HTR-8/SVneo (cell line): ENCODE measurements around the gene HSP90AA1.
"Not testable (repeated sequence)": the region's sequence is repeated elsewhere in the genome, so short reads cannot be mapped to it uniquely, and the experiment has no call there.

ENCODE experiments used
- DNase-seq: peaks from one replicate; pipeline ENCODE4 v3.0.0; 2011; ENCODE audit warnings: low spot score, mixed read lengths; ENCODE audit not compliant: insufficient read length
- FAIRE-seq: peaks from 2 replicates; lab custom pipeline; 2011; peaks lifted over from hg19 to GRCh38; lab: Jason Lieb, UNC

HSP90AA1 gene

DNA sequence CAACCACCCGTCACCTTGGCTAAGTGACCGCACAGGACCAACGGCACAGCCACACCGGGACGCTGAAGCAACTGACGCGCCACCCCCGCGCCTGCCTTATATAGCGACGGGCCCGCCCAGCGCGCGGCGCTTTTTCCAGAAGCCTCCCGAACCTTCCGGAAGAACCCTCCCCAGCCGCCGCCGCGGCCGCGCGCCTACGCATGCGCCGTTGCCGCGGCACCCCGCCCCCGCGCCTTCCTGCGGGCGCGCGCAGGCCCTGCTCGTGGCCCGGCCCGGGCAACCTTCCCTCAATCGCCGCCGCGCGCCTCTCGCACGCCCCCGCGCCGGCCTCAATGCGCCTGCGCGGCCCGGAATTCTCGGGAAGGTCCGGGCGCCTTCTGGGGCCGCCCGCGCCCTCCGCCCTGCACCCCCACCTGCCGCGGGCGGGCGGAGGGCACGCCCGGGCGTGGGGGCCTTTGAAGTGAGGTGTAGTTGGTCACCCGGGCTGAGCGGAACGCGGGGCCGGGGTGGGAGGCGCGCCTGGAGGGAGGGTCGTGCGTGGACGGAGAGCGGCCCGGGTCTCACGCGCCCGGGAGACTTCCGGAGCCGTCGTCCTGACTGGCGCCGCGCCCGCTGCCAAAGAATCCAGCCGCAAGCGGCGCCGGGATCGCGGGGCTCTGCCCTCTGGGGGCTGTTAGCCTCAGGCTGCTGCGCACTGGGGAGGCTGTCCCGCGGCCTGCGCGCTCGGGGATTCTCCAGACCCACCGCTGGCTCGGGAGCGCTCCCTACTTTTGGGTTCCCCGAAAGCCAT, at the start of gene HSP90AA1:
TSS of gene HSP90AA1 (minus strand) at position 73 of the 790 bp plus-strand sequence. CDS start 666 bp downstream, outside the sequence.
- peak; percentile 92 for DNase-seq
- FAIRE-seq: peak; percentile 83

DNA sequence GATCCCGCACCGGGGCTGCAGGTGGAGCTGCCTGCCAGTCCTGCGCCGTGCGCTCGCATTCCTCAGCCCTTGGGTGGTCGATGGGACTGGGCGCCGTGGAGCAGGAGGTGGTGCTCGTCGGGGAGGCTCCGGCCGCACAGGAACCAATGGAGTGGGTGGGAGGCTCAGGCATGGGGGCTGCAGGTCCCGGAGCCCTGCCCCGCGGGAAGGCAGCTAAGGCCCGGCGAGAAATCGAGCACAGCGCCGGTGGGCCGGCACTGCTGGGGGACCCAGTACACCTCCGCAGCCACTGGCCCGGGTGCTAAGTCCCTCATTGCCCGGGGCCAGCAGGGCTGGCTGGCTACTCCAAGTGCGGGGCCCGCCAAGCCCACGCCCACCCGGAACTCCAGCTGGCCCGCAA, 48.6 kb upstream of the HSP90AA1 start:
- not testable (repeated sequence) for FAIRE-seq

DNA sequence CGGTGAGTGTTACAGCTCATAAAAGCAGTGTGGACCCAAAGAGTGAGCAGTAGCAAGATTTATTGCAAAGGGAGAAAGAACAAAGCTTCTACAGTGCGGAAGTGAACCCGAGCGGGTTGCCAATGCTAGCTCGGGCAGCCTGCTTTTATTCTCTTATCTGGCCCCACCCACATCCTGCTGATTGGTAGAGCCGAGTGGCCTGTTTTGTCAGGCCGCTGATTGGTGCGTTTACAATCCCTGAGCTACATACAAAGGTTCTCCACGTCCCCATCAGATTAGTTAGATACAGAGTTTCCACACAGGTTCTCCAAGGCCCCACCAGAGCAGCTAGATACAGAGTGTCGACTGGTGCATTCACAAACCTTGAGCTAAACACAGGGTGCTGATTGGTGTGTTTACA, 47.9 kb upstream of the HSP90AA1 start:
- not testable (repeated sequence) for FAIRE-seq, DNase-seq

More for the DNA sequence above, 48.6 kb upstream of the HSP90AA1 start:
- DNase-seq: not testable (repeated sequence)

DNA sequence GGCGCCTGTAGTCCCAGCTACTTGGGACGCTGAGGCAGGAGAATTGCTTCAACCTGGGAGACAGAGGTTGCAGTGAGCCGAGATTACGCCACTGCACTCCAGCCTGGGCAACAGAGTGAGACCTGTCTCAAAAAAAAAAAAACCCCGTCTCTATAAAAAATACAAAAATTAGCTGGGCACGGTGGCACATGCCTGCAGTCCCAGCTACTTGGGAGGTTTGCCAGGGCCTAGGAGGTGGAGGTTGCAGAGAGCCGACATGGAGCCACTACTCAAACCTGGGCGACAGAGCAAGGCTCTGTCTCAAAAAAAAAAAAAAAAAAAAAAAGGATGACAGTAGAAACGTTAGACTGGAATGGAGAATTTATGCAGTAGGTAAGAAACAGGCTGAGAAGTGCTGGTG, 47.2 kb upstream of the HSP90AA1 start:
- FAIRE-seq, DNase-seq: not testable (repeated sequence)

DNA sequence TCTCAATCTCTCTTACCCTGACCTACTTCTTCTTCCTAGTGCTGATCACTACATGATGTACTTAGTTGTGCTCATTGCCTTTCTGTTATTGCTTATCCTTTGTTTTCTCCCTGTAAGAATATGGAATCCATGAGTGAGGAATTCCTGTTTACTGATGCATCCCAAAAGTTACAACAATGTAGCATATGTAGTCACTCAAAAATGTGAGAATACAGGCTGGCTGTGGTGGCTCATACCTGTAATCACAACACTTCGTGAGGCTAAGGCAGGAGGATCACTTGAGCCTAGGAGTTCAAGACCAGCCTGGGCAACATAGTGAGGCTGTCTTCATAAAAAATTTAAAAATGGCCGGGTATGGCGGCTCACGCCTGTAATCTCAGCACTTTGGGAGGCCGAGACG, 44.9 kb upstream of the HSP90AA1 start:
- FAIRE-seq (no peak), DNase-seq (no peak)

DNA sequence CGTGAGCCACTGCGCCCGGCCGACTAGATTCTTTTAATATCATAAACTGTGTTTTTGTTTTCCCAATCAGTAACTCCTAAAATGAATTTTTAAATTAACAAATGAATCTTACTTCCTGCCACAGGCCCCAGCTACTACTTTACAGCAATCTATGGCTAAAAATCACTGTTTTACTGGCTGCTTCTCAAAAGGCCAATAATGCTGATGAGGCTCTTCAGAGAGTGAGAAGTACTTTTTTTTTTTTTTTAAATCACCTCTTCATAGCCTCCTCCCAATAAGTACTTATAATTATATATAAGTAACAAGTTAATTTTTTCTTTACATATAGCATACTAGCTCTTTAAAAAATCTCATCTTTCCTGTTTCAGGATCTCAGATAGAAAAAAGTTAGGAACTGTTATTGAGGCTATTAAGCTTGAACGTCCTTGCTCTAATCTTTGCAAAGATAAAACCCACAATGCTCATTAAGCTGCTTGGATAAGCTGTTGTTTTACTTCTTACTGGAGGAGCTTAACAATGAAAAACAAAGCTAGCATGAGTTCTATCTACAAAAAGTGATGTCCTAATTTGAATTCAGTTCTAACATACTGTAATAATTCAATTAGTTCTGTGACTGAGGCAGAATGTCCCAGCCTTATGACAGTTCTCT, 40.1 kb upstream of the HSP90AA1 start:
- FAIRE-seq: no peak
- no peak for DNase-seq

DNA sequence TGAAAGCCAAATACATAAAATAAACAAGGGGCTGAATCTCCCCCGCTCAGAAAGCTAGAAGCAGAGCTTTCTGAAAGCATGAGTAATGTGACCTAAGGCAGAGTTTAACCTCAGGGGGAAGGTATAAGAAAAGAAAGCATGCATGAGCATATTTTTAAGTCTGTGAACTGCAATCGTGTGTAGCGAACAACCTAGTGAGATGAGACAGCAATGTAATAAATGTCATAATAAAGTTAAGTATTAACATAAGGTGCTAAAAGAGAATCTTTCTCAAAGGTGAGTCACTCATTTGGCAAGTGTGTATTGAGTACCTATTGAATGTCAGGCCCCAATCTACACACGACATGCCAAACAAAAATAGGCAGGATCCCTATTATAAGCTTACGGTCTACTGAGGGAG, 38.7 kb upstream of the HSP90AA1 start:
- no peak for FAIRE-seq
- DNase-seq: no peak

DNA sequence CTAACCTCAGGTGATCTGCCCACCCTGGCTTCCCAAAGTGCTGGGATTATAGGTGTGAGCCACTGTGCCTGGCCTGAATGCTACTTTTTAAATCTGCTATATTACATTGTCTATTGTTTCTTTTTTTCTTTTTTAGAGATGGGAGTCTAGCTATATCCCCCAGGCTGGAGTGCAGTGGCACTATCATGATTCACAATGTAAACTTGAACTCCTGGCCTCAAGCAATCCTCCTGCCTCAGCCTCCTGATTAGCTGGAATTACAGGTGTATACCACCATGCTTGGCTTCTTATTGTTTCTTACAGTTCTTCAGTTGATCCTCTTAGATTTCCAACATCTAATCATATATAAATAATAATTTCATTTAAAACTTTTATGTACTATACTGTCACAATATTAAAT, 37.6 kb upstream of the HSP90AA1 start:
- DNase-seq: no peak
- FAIRE-seq: no peak

DNA sequence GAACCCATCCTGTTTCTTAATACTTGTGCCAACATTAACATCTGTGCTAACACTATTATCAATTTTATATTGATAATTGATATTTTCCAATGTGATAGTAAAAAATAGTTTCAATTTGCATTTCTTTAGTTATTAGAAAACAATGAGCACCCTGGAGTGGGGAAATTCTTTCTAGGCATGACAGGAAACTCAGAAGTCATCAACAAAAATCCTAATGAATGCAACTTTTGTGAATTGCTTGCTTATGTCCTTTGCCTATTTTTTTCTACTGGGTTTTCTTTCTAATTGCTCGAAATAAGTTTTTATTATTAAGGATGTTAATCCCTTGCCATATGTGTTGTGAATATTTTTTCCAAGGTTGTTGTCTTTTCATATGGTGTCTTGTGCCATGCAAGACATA, 34.7 kb upstream of the HSP90AA1 start:
- DNase-seq: no peak
- no peak for FAIRE-seq

DNA sequence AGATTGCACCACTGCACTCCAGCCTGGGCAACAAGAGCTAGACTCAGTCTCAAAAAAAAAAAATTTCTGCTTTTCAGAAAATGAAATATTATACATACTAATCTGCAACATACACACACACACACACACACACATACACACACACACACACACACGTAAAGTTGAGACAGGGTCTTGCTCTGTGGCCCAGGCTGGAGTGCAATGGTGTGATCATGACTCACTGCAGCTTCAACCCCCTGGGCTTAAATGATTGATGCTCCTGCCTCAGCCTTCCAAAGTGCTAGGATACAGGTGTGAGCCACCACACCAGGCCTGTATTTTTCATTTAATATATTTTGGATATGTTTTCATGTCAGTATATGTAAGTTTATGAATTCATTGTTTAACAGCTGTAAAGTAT, 34.0 kb upstream of the HSP90AA1 start:
- FAIRE-seq: peak; percentile 28
- DNase-seq: no peak

DNA sequence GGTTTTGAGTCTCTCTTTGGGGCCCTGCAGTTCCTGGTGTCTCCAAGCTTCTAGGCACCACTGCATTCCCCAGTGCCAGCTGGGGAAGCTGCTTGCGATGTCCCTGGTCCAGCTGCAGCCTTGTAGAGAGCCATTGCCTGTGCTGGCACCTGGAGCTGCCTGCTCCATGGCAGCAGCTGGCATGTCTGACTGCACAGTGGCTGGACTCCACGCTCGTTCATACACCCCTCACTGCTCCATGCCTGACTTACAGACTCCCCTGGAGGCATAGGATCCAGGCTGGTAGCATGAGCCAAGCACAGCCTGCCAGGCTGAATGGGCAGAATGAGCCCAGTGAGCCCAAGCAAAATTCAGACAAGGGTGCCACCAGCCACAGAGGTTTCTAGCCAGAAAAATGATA, 31.0 kb upstream of the HSP90AA1 start:
- FAIRE-seq: peak; percentile 36
- DNase-seq: no peak

DNA sequence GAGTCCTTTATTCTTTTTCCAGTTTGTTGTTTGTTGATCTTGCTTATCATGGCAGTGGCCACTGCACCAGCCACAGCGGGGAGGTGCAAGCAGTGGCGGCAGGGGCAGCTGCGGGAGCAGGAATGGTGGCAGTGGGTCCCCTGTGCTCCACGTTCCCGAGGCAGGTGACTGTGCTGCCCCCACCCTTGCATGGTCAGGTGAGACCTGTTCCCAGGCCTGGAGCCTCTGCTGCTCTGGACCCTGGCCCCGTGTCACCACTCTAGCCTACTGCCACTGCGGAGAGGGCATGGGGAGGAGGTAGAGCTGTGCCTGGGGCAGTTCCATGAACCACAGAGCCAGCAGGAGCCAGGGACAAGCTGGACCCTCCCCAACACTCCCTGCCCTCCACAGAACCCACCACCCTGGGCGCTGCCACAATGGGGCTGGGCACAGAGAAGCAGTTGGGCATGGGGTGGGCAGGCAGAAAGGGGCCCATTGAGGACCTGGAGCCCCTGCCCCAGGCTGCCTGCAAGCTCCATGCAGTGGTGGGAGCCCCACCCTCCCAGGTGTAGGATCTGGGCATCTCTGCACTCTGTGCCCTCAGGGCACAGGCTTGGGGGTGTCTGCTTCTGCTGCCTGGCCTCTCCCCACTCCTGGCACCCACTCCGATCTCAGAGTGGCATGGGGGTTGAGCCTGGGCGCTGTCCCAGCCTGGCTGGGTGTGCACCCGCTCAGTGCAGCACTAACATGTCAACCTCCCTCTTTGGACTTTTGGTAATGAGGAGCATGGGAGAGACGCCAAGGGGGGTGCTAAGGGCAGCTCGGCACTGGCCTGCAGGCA, 29.7 kb upstream of the HSP90AA1 start:
- no peak for FAIRE-seq

DNA sequence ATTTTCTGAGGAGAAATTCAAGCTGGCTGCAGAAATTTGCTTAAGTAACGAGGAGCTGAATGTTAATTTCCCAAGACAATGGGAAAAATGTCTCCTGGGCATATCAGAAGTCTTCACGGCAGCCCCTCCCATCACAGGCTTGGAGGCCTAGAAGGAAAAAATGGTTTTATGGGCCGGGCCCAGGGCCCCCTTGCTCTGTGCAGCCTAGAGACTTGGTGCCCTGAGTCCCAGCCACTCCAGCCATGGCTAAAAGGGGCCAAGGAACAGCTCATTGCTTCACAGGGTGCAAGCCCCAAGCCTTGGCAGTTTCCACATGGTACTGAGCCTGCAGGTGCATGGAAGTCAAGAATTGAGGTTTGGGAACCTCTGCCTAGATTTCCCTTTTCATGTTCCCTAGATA, 24.3 kb upstream of the HSP90AA1 start:
- FAIRE-seq (no peak), DNase-seq (no peak)

More for the DNA sequence above, 29.7 kb upstream of the HSP90AA1 start:
- DNase-seq: no peak

DNA sequence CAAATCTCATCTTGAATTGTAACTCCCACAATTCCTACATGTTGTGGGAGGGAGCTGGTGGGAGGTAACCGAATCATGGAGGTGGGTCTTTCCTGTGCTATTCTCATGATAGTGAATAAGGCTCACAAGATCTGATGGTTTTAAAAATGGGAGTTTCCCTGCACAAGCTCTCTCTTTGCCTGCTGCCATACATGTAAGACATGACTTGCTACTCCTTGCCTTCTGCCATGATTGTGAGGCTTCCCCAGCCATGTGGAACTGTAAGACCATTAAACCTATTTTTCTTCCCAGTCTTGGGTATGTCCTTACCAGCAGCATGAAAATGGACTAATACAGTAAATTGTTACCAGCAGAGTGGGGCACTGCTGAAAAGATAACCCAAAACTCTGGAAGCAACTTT, 22.5 kb upstream of the HSP90AA1 start:
- not testable (repeated sequence) for DNase-seq, FAIRE-seq

DNA sequence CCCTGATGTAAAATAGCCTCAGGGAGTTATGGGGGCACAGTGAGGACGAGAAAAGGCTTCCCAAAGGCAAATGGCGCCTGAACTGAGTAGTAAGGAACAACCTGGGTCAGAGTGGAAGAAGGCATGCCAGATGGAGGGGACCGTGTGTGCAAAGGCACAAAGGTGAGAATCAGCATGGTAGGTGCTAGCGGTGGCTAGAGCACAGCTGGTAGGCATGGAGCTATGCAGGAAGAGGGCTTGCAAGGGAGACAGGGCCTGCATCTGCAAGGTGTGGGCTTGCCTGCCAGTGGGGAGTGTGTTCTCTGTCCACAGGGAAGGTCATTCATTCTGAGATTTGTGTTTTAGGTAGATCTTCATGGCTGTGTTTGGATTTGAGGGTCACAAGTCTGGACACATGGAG, 18.5 kb upstream of the HSP90AA1 start:
- no peak for FAIRE-seq

DNA sequence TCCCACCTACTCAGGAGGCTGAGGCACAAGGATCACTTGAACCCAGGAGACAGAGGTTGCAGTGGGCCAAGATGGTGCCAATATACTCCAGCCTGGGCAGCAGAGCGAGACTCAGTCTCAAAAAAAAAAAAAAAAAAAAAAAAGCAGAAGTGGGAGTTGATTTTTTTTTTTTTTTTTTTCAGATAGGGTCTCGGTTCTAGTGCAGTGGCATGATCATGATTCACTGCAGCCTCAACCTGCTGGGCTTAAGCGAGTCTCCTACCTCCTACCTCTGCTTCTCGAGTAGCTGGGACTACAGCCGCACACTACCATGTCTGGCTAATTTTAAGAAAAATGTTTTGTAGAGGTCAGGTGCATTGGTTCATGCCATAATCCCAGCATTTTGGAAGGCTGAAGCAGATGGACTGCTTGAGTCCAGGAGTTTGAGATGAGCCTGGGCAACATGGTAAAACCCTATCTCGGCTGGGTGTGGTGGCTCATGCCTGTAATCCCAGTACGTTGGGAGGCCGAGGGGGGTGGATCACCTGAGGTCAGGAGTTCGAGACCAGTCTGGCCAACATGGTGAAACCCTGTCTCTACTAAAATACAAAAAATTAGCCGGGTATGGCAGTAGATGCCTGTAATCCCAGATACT, 16.3 kb upstream of the HSP90AA1 start:
- DNase-seq (no peak), FAIRE-seq (no peak)

More for the DNA sequence above, 18.5 kb upstream of the HSP90AA1 start:
- no peak for DNase-seq

DNA sequence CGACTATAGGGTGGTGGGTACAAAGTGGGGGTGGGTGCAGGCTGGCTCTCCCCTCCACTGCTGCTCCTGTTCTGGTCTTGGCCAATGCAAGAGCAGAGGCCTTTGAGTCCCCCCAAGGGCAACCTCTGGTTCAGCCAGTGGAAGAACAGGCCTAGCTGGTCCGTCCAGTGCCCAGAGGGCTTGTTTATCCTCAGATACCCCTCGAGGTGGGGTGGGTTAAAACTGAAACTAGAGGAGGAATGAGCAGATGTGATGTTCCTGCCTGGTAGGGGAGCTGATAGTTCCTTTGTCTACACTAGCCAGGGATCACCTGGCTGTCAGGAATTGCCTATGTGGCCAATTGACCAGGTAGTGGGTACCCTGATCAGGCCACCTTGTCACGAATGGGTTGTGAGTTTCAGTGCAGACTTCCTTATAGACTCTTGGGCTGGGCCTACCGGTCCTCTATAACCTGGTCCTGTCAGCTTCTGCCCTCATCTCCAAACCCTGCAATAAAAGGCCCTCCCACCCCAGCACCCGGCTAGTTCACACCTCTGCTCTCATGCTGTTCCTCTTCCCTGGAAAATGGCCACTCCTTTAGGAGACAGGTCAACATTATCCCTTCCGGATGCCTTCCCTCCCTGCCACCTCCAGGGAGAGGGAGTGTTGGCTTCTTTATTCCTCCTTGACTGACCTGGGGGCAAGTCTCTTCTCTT, 10.7 kb upstream of the HSP90AA1 start:
- DNase-seq: no peak
- no peak for FAIRE-seq

DNA sequence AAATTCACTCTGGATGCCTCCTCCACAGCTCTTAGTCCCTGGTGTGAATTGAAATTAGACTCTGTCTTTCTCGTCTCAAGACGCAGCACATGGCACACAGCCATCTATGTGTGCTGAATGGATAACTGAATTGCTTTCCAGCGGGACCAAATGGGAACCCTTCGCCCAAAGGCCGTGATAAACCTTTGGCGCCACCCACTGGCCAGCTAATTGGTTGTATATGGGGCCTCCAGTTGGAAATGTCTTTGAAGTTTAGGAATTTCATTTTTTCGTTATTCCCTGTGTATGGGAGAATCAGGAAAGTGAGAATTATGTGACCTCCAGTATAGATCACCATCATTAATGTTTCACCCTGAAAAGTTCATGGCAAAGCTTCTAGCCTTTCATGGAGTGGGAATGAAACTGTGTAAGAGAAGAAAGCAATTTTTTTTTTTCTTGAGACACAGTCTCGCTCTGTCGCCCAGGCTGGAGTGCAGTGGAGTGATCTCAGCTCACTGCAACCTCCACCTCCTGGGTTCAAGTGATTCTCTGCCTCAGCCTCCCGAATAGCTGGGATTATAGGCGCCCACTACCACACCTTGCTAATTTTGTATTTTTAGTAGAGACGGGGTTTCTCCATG, 9.8 kb upstream of the HSP90AA1 start:
- peak; percentile 62 for FAIRE-seq
- DNase-seq: peak; percentile 79

DNA sequence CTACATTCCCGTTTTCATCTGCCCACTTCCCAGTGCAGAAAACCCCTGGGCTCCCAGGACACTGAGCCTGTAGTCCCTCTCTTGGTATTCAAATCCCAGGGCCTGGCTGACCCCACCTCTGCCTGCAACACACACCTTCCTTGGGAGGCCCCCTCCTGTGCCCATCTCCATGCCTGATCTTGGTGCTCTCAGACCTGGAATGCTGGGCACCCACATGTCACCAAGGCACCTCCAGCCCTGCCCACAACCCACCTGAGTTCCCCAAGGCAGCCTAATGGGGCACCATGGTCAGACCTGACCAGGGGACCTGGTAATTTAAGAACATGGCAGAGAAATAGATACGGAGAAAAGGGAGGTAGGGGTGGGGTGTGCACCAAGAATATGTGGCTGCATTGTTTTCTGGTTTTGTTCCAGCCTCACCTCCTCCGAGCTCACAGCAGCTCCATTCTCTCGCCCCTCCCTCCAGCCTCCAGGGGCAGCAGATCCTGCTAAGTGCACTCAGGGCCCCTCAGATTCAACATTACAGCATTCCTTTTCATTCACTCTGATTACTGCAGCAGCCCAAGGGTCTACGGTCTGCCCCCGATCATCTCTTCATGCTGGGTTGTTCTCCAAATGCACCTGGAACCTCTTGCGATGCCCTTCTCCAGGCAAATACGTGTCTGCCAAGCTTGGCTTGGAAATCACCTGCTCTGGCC, 9.2 kb upstream of the HSP90AA1 start:
- no peak for FAIRE-seq
- no peak for DNase-seq
